Occipital lobe (tissue), 3 donors: ENCODE measurements around the gene ABCG1. TPM values are rescaled to one million over a fixed set of nuclear protein-coding genes. Genes with fewer than 3 reads are reported as not detected.

Experiments
- DNase-seq: peaks from one replicate; lab custom pipeline; 2025; lab: John Stamatoyannopoulos, UW
- small RNA-seq: library from RNA; depleted of rRNA; stranded (forward); fragments of <200 nt; gene quantifications from one replicate; pipeline ENCODE3, GENCODE V24; 2014
- total RNA-seq: library from RNA; depleted of rRNA; stranded (reverse); fragments of >200 nt; gene quantifications from one replicate; pipeline ENCODE4 v1.2.3, GENCODE V29; 2014

Gene ABCG1
- total RNA-seq, 1 donor from 2014 or later = 16.1 TPM

GRCh38 chr21:42344631-42345030 is 125.7 kb downstream of the ABCG1 start:
- DNase-seq = no peak

GRCh38 chr21:42346441-42346840 is 127.5 kb downstream of the ABCG1 start:
- no peak for DNase-seq

Small RNA genes within 50 kb of the gene (small RNA-seq; reads per million reads assigned to genes)
- not detected for gene RNA5SP492

Other genes starting within 250 kb of the ABCG1 start
- gene ZBTB21, start 208.8 kb upstream of the ABCG1 start, total RNA-seq = 14.3 TPM
- gene UMODL1, start 147.8 kb upstream of the ABCG1 start, total RNA-seq = not detected
- gene TFF3, start 96.3 kb downstream of the ABCG1 start, total RNA-seq = not detected
- gene TFF2, start 131.9 kb downstream of the ABCG1 start, total RNA-seq = not detected
- gene TFF1, start 147.4 kb downstream of the ABCG1 start, total RNA-seq = not detected
- not detected for gene TMPRSS3, start 176.9 kb downstream of the ABCG1 start, total RNA-seq
- gene UBASH3A, start 184.8 kb downstream of the ABCG1 start, total RNA-seq = not detected